ENCODE data around the gene SRC. TPM values are rescaled to one million over a fixed set of nuclear protein-coding genes. Genes with fewer than 3 reads are reported as not detected.
A peak's percentile ranks its signal among the peaks of the same experiment; 100 is the strongest.

SRC gene
- total and polyA plus RNA-seq, 2 donors from 2014 or later = 28.5 to 70.0 TPM

GRCh38 chr20:37384683-37385174 lies 38.8 kb downstream of the SRC start:
- H3K27ac ChIP-seq (ENCODE audit: low read depth in 2 of 2, low read length in 2 of 2) = no peak overlapping the region
- H3K9me3 ChIP-seq (ENCODE audit: control insufficient read depth in 2 of 3, insufficient read depth in 1 of 3, low read length in 3 of 3) = no peaks in the 10 kb centered on the region
- H3K4me1 ChIP-seq (ENCODE audit: control insufficient read depth in 2 of 3, insufficient read depth in 2 of 3, low read depth in 1 of 3, low read length in 3 of 3) = peaks cover 0 to 3% (median 0%) of the 10 kb centered on the region in 3 donors
- H3K36me3 ChIP-seq (ENCODE audit: control insufficient read depth in 2 of 3, insufficient read depth in 3 of 3, low read length in 3 of 3) = peaks cover 2 to 10% (median 9%) of the 10 kb centered on the region in 3 donors
- H3K9ac ChIP-seq (ENCODE audit: low read length in 3 of 3) = no peak overlapping the region
- DNase-seq (peak; percentile 45 to 84 (median 75)), FAIRE-seq (no peak)
- peak overlapping the region in 1 of 3 donors; percentile 29 for H3K4me3 ChIP-seq (ENCODE audit: low read length in 3 of 3)
- H3K27me3 ChIP-seq (ENCODE audit: control insufficient read depth, insufficient read depth, low read length) = no peaks in the 10 kb centered on the region
- intact Hi-C loops (cut with DNase I) = loop anchor here (10.0 kb wide), 1 partner anchor 100 kb away; the partner anchor contains the start of gene MANBAL
- peak; percentile 89 for TF ChIP-seq CTCF (IDR thresholded peaks at IDR 0.05; ENCODE audit: borderline replicate concordance, extremely low read depth, insufficient read depth)

- DNase-seq (peak in 1 of 5 donors; percentile 59), FAIRE-seq (no peak)
- intact Hi-C loops (cut with DNase I) = loop anchor here (10.0 kb wide), 1 partner anchor 100 kb away; the partner anchor contains the start of gene MANBAL
- Histone ChIP-seq H3K36me3 (ENCODE audit: control insufficient read depth in 2 of 3, insufficient read depth in 3 of 3, low read length in 3 of 3) (peaks cover 2 to 10% (median 9%) of the 10 kb centered on the region in 3 donors), H3K27ac (ENCODE audit: low read depth in 2 of 2, low read length in 2 of 2) (no peak overlapping the region), H3K9me3 (ENCODE audit: control insufficient read depth in 2 of 3, insufficient read depth in 1 of 3, low read length in 3 of 3) (no peaks in the 10 kb centered on the region), H3K4me1 (ENCODE audit: control insufficient read depth in 2 of 3, insufficient read depth in 2 of 3, low read depth in 1 of 3, low read length in 3 of 3) (peaks cover 0 to 3% (median 0%) of the 10 kb centered on the region in 3 donors), H3K27me3 (ENCODE audit: control insufficient read depth, insufficient read depth, low read length) (no peaks in the 10 kb centered on the region), H3K9ac (ENCODE audit: low read length in 3 of 3) (no peak overlapping the region), H3K4me3 (ENCODE audit: low read length in 3 of 3) (peak overlapping the region in 1 of 3 donors; percentile 29)
- no peak for TF ChIP-seq CTCF (IDR thresholded peaks at IDR 0.05; ENCODE audit: borderline replicate concordance, extremely low read depth, insufficient read depth)
Measured at GRCh38 chr20:37385176-37385575, 39.2 kb downstream of the SRC start.

GRCh38 chr20:37385659-37386504 lies 39.9 kb downstream of the SRC start:
- intact Hi-C loops (cut with DNase I) = loop anchor here (10.0 kb wide), 1 partner anchor 101 kb away; the partner anchor contains the start of gene MANBAL
- DNase-seq = peak in 2 of 5 donors; percentile 43 to 54

More at GRCh38 chr20:37385659-37386504, 39.9 kb downstream of the SRC start:
- TF ChIP-seq CTCF (IDR thresholded peaks at IDR 0.05; ENCODE audit: borderline replicate concordance, extremely low read depth, insufficient read depth) = no peak
- no peaks in the 10 kb centered on the region for H3K27me3 ChIP-seq (ENCODE audit: control insufficient read depth, insufficient read depth, low read length)
- H3K4me3 ChIP-seq (ENCODE audit: low read length in 3 of 3) = no peak overlapping the region
- H3K9ac ChIP-seq (ENCODE audit: low read length in 3 of 3) = no peak overlapping the region
- H3K4me1 ChIP-seq (ENCODE audit: control insufficient read depth in 2 of 3, insufficient read depth in 2 of 3, low read depth in 1 of 3, low read length in 3 of 3) = peaks cover 0 to 3% (median 0%) of the 10 kb centered on the region in 3 donors
- H3K27ac ChIP-seq (ENCODE audit: low read depth in 2 of 2, low read length in 2 of 2) = no peak overlapping the region
- no peaks in the 10 kb centered on the region for H3K9me3 ChIP-seq (ENCODE audit: control insufficient read depth in 2 of 3, insufficient read depth in 1 of 3, low read length in 3 of 3)
- no peak for FAIRE-seq
- H3K36me3 ChIP-seq (ENCODE audit: control insufficient read depth in 2 of 3, insufficient read depth in 3 of 3, low read length in 3 of 3) = peaks cover 2 to 13% (median 9%) of the 10 kb centered on the region in 3 donors

Data from kidney (tissue), 14 donors.